C4-2B (cell line): Measurements from ENCODE around the gene ZNF268.

Source experiments
- H3K27ac ChIP-seq: fragments of 450-650 bp; 2 replicates; pipeline ENCODE4 v1.5.1; 2017
- CTCF ChIP-seq: fragments of 450-650 bp; conservative IDR thresholded peaks from 2 replicates; pipeline ENCODE4 v1.5.1; 2017; ENCODE audit warnings: mild to moderate bottlenecking
- ZFX ChIP-seq: fragments of 450-650 bp; IDR thresholded peaks from 2 replicates; pipeline ENCODE4 v1.6.1; 2017

The ZNF268 gene

GRCh38 chr12:133180669-133181068, 626 bp upstream of the ZNF268 start:
- TF ChIP-seq CTCF (no peak), ZFX (no peak)
- H3K27ac ChIP-seq: no peak overlapping the region

GRCh38 chr12:133190176-133190575, 8.9 kb downstream of the ZNF268 start:
- TF ChIP-seq CTCF (no peak), ZFX (no peak)
- H3K27ac ChIP-seq: no peak overlapping the region

GRCh38 chr12:133192847-133193246, 11.6 kb downstream of the ZNF268 start:
- no peak overlapping the region for H3K27ac ChIP-seq
- TF ChIP-seq CTCF (no peak), ZFX (no peak)

- TF ChIP-seq CTCF: no peak
Measured at GRCh38 chr12:133201888-133202287, 20.6 kb downstream of the ZNF268 start.

GRCh38 chr12:133202493-133203343, 21.4 kb downstream of the ZNF268 start:
- H3K27ac ChIP-seq: no peak overlapping the region
- no peak for TF ChIP-seq ZFX

More at GRCh38 chr12:133201888-133202287, 20.6 kb downstream of the ZNF268 start:
- H3K27ac ChIP-seq: no peak overlapping the region

GRCh38 chr12:133203344-133204263, 22.3 kb downstream of the ZNF268 start:
- H3K27ac ChIP-seq: no peak overlapping the region
- no peak for TF ChIP-seq CTCF
- no peak for TF ChIP-seq ZFX

- no peak overlapping the region for H3K27ac ChIP-seq
- TF ChIP-seq ZFX (no peak), CTCF (no peak)
Measured at GRCh38 chr12:133204264-133204603, 22.9 kb downstream of the ZNF268 start.
